H9 (cell line): ENCODE data around the gene CRELD2. TPM values are rescaled to one million over a fixed set of nuclear protein-coding genes. Genes with fewer than 3 reads are reported as not detected.
A peak's percentile ranks its signal among the peaks of the same experiment; 100 is the strongest.

Source experiments
- DNase-seq: peaks from one replicate; pipeline ENCODE4 v3.0.0-alpha.2; 2017
- H2AFZ ChIP-seq: one replicate; pipeline ENCODE4 v1.6.1; 2013; ENCODE audit warnings: mild to moderate bottlenecking, low read length, control low read depth, moderate library complexity
- H2AK5ac ChIP-seq: 2 replicates; pipeline ENCODE4 v1.6.1; 2013; ENCODE audit warnings: low read length, control low read depth, mixed read lengths; ENCODE audit not compliant: insufficient read length
- H2BK120ac ChIP-seq: one replicate; pipeline ENCODE4 v1.6.1; 2013; ENCODE audit warnings: low read depth, mild to moderate bottlenecking, low read length, control low read depth, inconsistent platforms; ENCODE audit not compliant: poor library complexity, severe bottlenecking
- H2BK12ac ChIP-seq: 2 replicates; pipeline ENCODE4 v1.6.1; 2013; ENCODE audit warnings: low read length, control low read depth, mixed read lengths, low read depth; ENCODE audit not compliant: insufficient read length
- H2BK15ac ChIP-seq: 2 replicates; pipeline ENCODE4 v1.6.1; 2013; ENCODE audit warnings: low read depth, low read length, control low read depth
- H2BK20ac ChIP-seq: one replicate; pipeline ENCODE4 v1.6.1; 2013; ENCODE audit warnings: low read depth, mild to moderate bottlenecking, low read length, control low read depth, inconsistent platforms; ENCODE audit not compliant: poor library complexity, severe bottlenecking
- H2BK5ac ChIP-seq: 2 replicates; pipeline ENCODE4 v1.6.1; 2013; ENCODE audit warnings: low read length, control low read depth, mixed read lengths; ENCODE audit not compliant: insufficient read length
- H3K14ac ChIP-seq: 2 replicates; pipeline ENCODE4 v1.6.1; 2013; ENCODE audit warnings: low read length, control low read depth; ENCODE audit not compliant: insufficient read depth
- H3K18ac ChIP-seq: 2 replicates; pipeline ENCODE4 v1.6.1; 2013; ENCODE audit warnings: low read depth, mild to moderate bottlenecking, mixed read lengths, low read length, control low read depth; ENCODE audit not compliant: insufficient read length
- H3K23ac ChIP-seq: 2 replicates; pipeline ENCODE4 v1.6.1; 2013; ENCODE audit warnings: low read length, control low read depth, mixed read lengths, low read depth; ENCODE audit not compliant: insufficient read length
- H3K23me2 ChIP-seq: 2 replicates; pipeline ENCODE4 v1.6.1; 2013; ENCODE audit warnings: low read depth, mild to moderate bottlenecking, mixed read lengths, low read length, control low read depth; ENCODE audit not compliant: insufficient read length, poor library complexity, severe bottlenecking
- H3K27ac ChIP-seq: 2 replicates; pipeline ENCODE4 v1.5.1; 2013; ENCODE audit warnings: low read length, control low read depth, mixed read lengths, low read depth; ENCODE audit not compliant: insufficient read length
- H3K27me3 ChIP-seq: 2 replicates; pipeline ENCODE4 v1.6.1; 2013; ENCODE audit warnings: low read length, control low read depth, inconsistent platforms; ENCODE audit not compliant: insufficient read depth
- H3K4ac ChIP-seq: 2 replicates; pipeline ENCODE4 v1.6.1; 2013; ENCODE audit warnings: low read depth, mild to moderate bottlenecking, control low read depth, inconsistent platforms, low read length, moderate library complexity
- H3K4me1 ChIP-seq: 2 replicates; pipeline ENCODE4 v1.6.1; 2013; ENCODE audit warnings: low read length, control low read depth, inconsistent platforms; ENCODE audit not compliant: insufficient read depth
- H3K4me2 ChIP-seq: 2 replicates; pipeline ENCODE4 v1.6.1; 2013; ENCODE audit warnings: low read length, control low read depth, mixed read lengths; ENCODE audit not compliant: insufficient read length, insufficient read depth
- H3K56ac ChIP-seq: 2 replicates; pipeline ENCODE4 v1.6.1; 2013; ENCODE audit warnings: low read depth, mild to moderate bottlenecking, mixed read lengths, low read length, control low read depth; ENCODE audit not compliant: insufficient read length
- H3K79me1 ChIP-seq: 2 replicates; pipeline ENCODE4 v1.6.1; 2013; ENCODE audit warnings: low read depth, mild to moderate bottlenecking, moderate library complexity, low read length, control low read depth, inconsistent platforms; ENCODE audit not compliant: insufficient read depth, poor library complexity, severe bottlenecking
- H3K79me2 ChIP-seq: 2 replicates; pipeline ENCODE4 v1.6.1; 2013; ENCODE audit warnings: low read length, control low read depth, inconsistent platforms; ENCODE audit not compliant: insufficient read depth
- H3K9ac ChIP-seq: 2 replicates; pipeline ENCODE4 v1.6.1; 2013; ENCODE audit warnings: low read length, control low read depth, mixed read lengths; ENCODE audit not compliant: insufficient read length; ENCODE audit errors: extremely low read depth
- H3K9me3 ChIP-seq: one replicate; pipeline ENCODE4 v1.6.1; 2013; ENCODE audit warnings: low read depth, low read length, inconsistent platforms; ENCODE audit not compliant: control insufficient read depth
- H3T11ph ChIP-seq: one replicate; pipeline ENCODE4 v1.6.1; 2013; ENCODE audit warnings: mild to moderate bottlenecking, low read length, control low read depth, inconsistent platforms
- H4K20me1 ChIP-seq: one replicate; pipeline ENCODE4 v1.6.1; 2013; ENCODE audit not compliant: control insufficient read depth, insufficient read length, insufficient read depth
- H4K5ac ChIP-seq: 2 replicates; pipeline ENCODE4 v1.6.1; 2013; ENCODE audit warnings: low read depth, mild to moderate bottlenecking, mixed read lengths, low read length, control low read depth; ENCODE audit not compliant: insufficient read length
- H4K8ac ChIP-seq: replicated peaks from 2 replicates; pipeline ENCODE4 v1.6.1; 2013; ENCODE audit warnings: low read length, control low read depth, mixed read lengths, low read depth; ENCODE audit not compliant: insufficient read length
- H4K91ac ChIP-seq: 2 replicates; pipeline ENCODE4 v1.6.1; 2013; ENCODE audit warnings: low read depth, mild to moderate bottlenecking, moderate library complexity, mixed read lengths, low read length, control low read depth; ENCODE audit not compliant: insufficient read length
- H3K27ac Mint-ChIP-seq, 3 experiments: 2 replicates in 2 of 3; 3 replicates in 1 of 3; pipeline ENCODE4 v1.8.0; 2020 to 2021; ENCODE audit warnings: mixed read lengths in 3 of 3, mild to moderate bottlenecking in 1 of 3, moderate library complexity in 1 of 3
- H3K27me3 Mint-ChIP-seq: 2 replicates; pipeline ENCODE4 v1.8.0; 2021; ENCODE audit warnings: low read depth, mild to moderate bottlenecking, moderate library complexity, mixed read lengths
- H3K36me3 Mint-ChIP-seq, 3 experiments: 2 replicates in 2 of 3; 3 replicates in 1 of 3; pipeline ENCODE4 v1.8.0; 2020 to 2021; ENCODE audit warnings: low read depth in 3 of 3, mixed read lengths in 3 of 3; ENCODE audit not compliant: insufficient read depth in 1 of 3
- H3K4me1 Mint-ChIP-seq, 2 experiments: 2 replicates each; pipeline ENCODE4 v1.8.0; 2020; ENCODE audit warnings: mixed read lengths in 2 of 2
- H3K4me3 Mint-ChIP-seq, 2 experiments: 2 replicates in 1 of 2; 3 replicates in 1 of 2; pipeline ENCODE4 v1.8.0; 2020 to 2021; ENCODE audit warnings: mild to moderate bottlenecking in 2 of 2, mixed read lengths in 2 of 2, moderate library complexity in 1 of 2
- H3K9me3 Mint-ChIP-seq, 2 experiments: 2 replicates in 1 of 2; 3 replicates in 1 of 2; pipeline ENCODE4 v1.8.0; 2020; ENCODE audit warnings: mild to moderate bottlenecking in 2 of 2, mixed read lengths in 2 of 2, moderate library complexity in 1 of 2
- WGBS: extraction: QIAGEN DNeasy Blood & Tissue Kit; methylation state at CpG from one replicate; pipeline ENCODE4 v1.1.7; 2013; ENCODE audit warnings: missing lambda C conversion rate, low lambda C conversion rate, mixed read lengths; ENCODE audit not compliant: insufficient read length; ENCODE audit errors: extremely low coverage; 5-methylcytosine and 5-hydroxymethylcytosine counted together
- total RNA-seq: library from RNA; stranded (reverse); gene quantifications from 2 replicates; pipeline ENCODE4 v1.2.1, GENCODE V29; 2021
- TF ChIP-seq, protein P1 (sequence below): fragments of 200-600 bp; sonication (generic); conservative IDR thresholded peaks from 3 replicates; pipeline ENCODE4 v1.8.0; 2021; ENCODE audit warnings: antibody characterized with exemption, mild to moderate bottlenecking

CRELD2 gene
- total RNA-seq, 1 experiment from 2014 or later, result 34.7 TPM

DNA sequence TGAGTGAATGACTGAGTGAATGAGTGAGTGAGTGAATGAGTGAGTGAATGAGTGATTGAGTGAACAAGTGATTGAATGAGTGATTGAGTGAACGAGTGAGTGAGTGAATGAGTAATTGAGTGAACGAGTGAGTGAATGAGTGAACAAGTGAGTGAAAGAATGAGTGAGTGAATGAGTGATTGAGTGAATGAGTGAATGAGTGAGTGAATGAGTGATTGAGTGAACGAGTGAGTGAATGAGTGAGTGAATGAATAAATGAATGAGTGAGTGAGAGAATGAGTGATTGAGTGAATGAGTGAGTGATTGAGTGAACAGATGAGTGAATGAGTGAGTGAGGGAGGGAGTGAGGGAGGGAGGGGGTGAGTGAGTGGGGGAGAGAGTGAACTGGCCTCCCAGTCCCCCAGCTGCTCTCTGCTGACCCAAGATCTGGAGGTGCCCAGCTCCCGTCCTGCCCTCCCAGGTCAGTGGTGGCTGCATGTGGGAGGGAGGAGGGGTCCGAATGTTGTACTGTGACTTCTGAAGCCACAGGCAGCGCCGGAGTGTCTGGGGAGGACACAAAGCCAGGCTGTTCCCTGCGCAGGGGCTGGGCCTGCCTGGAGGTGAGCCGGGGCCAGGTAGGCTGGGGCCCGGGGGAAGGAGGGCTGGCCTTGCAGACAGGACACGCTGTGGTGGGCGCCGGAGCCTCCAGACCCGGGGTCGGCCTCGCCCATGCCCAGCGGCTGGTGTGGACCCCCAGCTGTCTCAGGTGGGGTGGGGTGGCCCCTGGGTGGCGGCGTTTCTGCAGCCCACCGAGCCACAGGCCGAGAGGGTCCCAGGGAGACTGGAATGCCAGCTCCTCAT, 24.4 kb downstream of the CRELD2 start:
- no peak overlapping the region for H3K4me3 Mint-ChIP-seq

More for the DNA sequence above, 24.4 kb downstream of the CRELD2 start:
- Mint-ChIP-seq H3K27me3 (no peaks in the 10 kb centered on the region), H3K4me1 (peaks cover 13 to 20% of the 10 kb centered on the region in 2 experiments), H3K27ac (no peak overlapping the region), H3K36me3 (no peaks in the 10 kb centered on the region), H3K9me3 (no peaks in the 10 kb centered on the region; a peak in 2 of 5 replicates)
- H3K79me1 ChIP-seq, result no peaks in the 10 kb centered on the region
- no peak overlapping the region for H4K5ac ChIP-seq
- H2BK5ac ChIP-seq, result no peak overlapping the region
- no peak overlapping the region for H3K9ac ChIP-seq
- DNase-seq, result peak; percentile 43
- no peaks in the 10 kb centered on the region for H3K4me1 ChIP-seq
- no peak overlapping the region for H3K4ac ChIP-seq
- no peak overlapping the region for H2AK5ac ChIP-seq
- no peak overlapping the region for H3T11ph ChIP-seq
- H3K23me2 ChIP-seq, result no peaks in the 10 kb centered on the region
- H2AFZ ChIP-seq, result no peak overlapping the region
- no peak overlapping the region for H2BK20ac ChIP-seq
- no peak overlapping the region for H3K23ac ChIP-seq
- H4K8ac ChIP-seq, result no peak overlapping the region
- H3K27me3 ChIP-seq, result no peaks in the 10 kb centered on the region
- no peak overlapping the region for H2BK120ac ChIP-seq
- H2BK15ac ChIP-seq, result no peak overlapping the region
- H3K56ac ChIP-seq, result no peak overlapping the region
- H3K27ac ChIP-seq, result no peak overlapping the region
- H3K4me2 ChIP-seq, result no peak overlapping the region
- H4K91ac ChIP-seq, result no peak overlapping the region
- no peaks in the 10 kb centered on the region for H3K79me2 ChIP-seq
- 100% methylated on average over 3 of the region's 21 CpGs for WGBS
- H3K9me3 ChIP-seq, result no peaks in the 10 kb centered on the region
- TF ChIP-seq, protein P1, sequence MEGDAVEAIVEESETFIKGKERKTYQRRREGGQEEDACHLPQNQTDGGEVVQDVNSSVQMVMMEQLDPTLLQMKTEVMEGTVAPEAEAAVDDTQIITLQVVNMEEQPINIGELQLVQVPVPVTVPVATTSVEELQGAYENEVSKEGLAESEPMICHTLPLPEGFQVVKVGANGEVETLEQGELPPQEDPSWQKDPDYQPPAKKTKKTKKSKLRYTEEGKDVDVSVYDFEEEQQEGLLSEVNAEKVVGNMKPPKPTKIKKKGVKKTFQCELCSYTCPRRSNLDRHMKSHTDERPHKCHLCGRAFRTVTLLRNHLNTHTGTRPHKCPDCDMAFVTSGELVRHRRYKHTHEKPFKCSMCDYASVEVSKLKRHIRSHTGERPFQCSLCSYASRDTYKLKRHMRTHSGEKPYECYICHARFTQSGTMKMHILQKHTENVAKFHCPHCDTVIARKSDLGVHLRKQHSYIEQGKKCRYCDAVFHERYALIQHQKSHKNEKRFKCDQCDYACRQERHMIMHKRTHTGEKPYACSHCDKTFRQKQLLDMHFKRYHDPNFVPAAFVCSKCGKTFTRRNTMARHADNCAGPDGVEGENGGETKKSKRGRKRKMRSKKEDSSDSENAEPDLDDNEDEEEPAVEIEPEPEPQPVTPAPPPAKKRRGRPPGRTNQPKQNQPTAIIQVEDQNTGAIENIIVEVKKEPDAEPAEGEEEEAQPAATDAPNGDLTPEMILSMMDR, result no peak
- no peaks in the 10 kb centered on the region for H4K20me1 ChIP-seq
- no peak overlapping the region for H3K14ac ChIP-seq
- no peak overlapping the region for H3K18ac ChIP-seq
- H2BK12ac ChIP-seq, result no peak overlapping the region
